ENCODE measurements around the gene ZBTB48. TPM values are rescaled to one million over a fixed set of nuclear protein-coding genes. Genes with fewer than 3 reads are reported as not detected.

The ZBTB48 gene
- total and polyA plus RNA-seq, 7 donors, result 3.7 to 16.6 (median 11.8) TPM

- no peak for ATAC-seq
- TF ChIP-seq CTCF (IDR thresholded peaks at IDR 0.05), result no peak
- WGBS, 3 donors, result 2 to 4% (median 4%) methylated on average over 57 to 81 of the region's 82 CpGs
- Histone ChIP-seq H3K4me1 (peaks cover 12% of the 10 kb centered on the region), H3K9me3 (no peaks in the 10 kb centered on the region), H3K4me3 (peak overlapping the region; percentile 82), H3K36me3 (ENCODE audit: insufficient read depth in 1 of 2, low read depth in 1 of 2) (peaks cover 0 to 29% of the 10 kb centered on the region in 2 donors), H3K27ac (peak overlapping the region; percentile 98), H3K27me3 (ENCODE audit: insufficient read depth in 3 of 3, low read length in 2 of 3) (no peaks in the 10 kb centered on the region)
- peak in 1 of 2 donors; percentile 21 for DNase-seq
- intact Hi-C loops (cut with DNase I), result no loop called here
Observed at GRCh38 chr1:6614929-6615785, 35.4 kb downstream of the ZBTB48 start.

GRCh38 chr1:6619045-6619444 is 39.3 kb downstream of the ZBTB48 start:
- Histone ChIP-seq H3K27me3 (ENCODE audit: insufficient read depth in 3 of 3, low read length in 2 of 3) (no peaks in the 10 kb centered on the region), H3K9me3 (no peaks in the 10 kb centered on the region), H3K4me3 (no peak overlapping the region), H3K4me1 (peaks cover 4% of the 10 kb centered on the region), H3K36me3 (ENCODE audit: insufficient read depth in 1 of 2, low read depth in 1 of 2) (peaks cover 0 to 68% of the 10 kb centered on the region in 2 donors), H3K27ac (no peak overlapping the region)
- DNase-seq (no peak), ATAC-seq (no peak)
- no peak for TF ChIP-seq CTCF (IDR thresholded peaks at IDR 0.05)
- intact Hi-C loops (cut with DNase I), result no loop called here
- 92 to 95% (median 92%) methylated on average over 4 of the region's 4 CpGs for WGBS, 3 donors

- ATAC-seq, result no peak
Observed at GRCh38 chr1:6621429-6622391, 41.9 kb downstream of the ZBTB48 start.

More at GRCh38 chr1:6621429-6622391, 41.9 kb downstream of the ZBTB48 start:
- Histone ChIP-seq H3K27me3 (ENCODE audit: insufficient read depth in 3 of 3, low read length in 2 of 3) (no peaks in the 10 kb centered on the region), H3K36me3 (ENCODE audit: insufficient read depth in 1 of 2, low read depth in 1 of 2) (peaks cover 0 to 71% of the 10 kb centered on the region in 2 donors), H3K4me1 (peaks cover 10% of the 10 kb centered on the region), H3K4me3 (no peak overlapping the region), H3K27ac (no peak overlapping the region), H3K9me3 (no peaks in the 10 kb centered on the region)
- 85 to 91% (median 85%) methylated on average over 41 of the region's 41 CpGs for WGBS, 3 donors
- DNase-seq, result no peak
- intact Hi-C loops (cut with DNase I), result loop anchor here in 1 of 2 donors (5.0 kb wide), 1 partner anchor 34 kb away; no protein-coding TSS in a partner anchor
- TF ChIP-seq CTCF (IDR thresholded peaks at IDR 0.05), result no peak
